HepG2 (cell line): ENCODE results near the gene CSTB. TPM values are rescaled to one million over a fixed set of nuclear protein-coding genes. Genes with fewer than 3 reads are reported as not detected.

Experiments used
- ARNT ChIP-seq: fragments of 450-650 bp; IDR thresholded peaks from 2 replicates; pipeline ENCODE4 v1.6.1; 2017
- CBFB ChIP-seq: sonication (generic); formaldehyde crosslinking; IDR thresholded peaks from 2 replicates; pipeline ENCODE4 v1.4.0; 2020; ENCODE audit warnings: missing genetic modification reagents
- CEBPZ ChIP-seq: IDR thresholded peaks from 2 replicates; pipeline ENCODE4 v1.6.1; 2012; ENCODE audit warnings: low read length, improper control_type of control experiment
- PBX2 ChIP-seq: IDR thresholded peaks from 2 replicates; pipeline ENCODE4 v1.6.1; 2016; ENCODE audit warnings: control low read depth
- PHF21A ChIP-seq: sonication (generic); formaldehyde crosslinking; IDR thresholded peaks from 2 replicates; pipeline ENCODE4 v1.5.0; 2020; ENCODE audit warnings: mild to moderate bottlenecking, missing genetic modification reagents
- PLSCR1 ChIP-seq: sonication (generic); formaldehyde crosslinking; IDR thresholded peaks from 2 replicates; pipeline ENCODE4 v1.5.0; 2020; ENCODE audit warnings: missing genetic modification reagents, mild to moderate bottlenecking, borderline replicate concordance
- PRMT3 ChIP-seq: sonication (generic); formaldehyde crosslinking; IDR thresholded peaks from 2 replicates; pipeline ENCODE4 v1.8.1; 2022; ENCODE audit warnings: low read depth, mild to moderate bottlenecking, moderate library complexity, missing genetic modification reagents, borderline replicate concordance
- SKI ChIP-seq: fragments of 450-650 bp; IDR thresholded peaks from one replicate; pipeline ENCODE4 v1.6.1; 2018; ENCODE audit warnings: mild to moderate bottlenecking; ENCODE audit not compliant: partially characterized antibody
- ZBTB44 ChIP-seq: sonication (generic); formaldehyde crosslinking; IDR thresholded peaks from 2 replicates; pipeline ENCODE4 v1.4.0; 2020; ENCODE audit warnings: missing genetic modification reagents
- ZNF180 ChIP-seq: sonication (generic); formaldehyde crosslinking; IDR thresholded peaks from 2 replicates; pipeline ENCODE4 v1.4.0; 2020; ENCODE audit warnings: low read depth, missing genetic modification reagents, borderline replicate concordance
- ZNF550 ChIP-seq: sonication (generic); formaldehyde crosslinking; IDR thresholded peaks from 2 replicates; pipeline ENCODE4 v1.4.0; 2020; ENCODE audit warnings: mild to moderate bottlenecking, missing genetic modification reagents, borderline replicate concordance
- ZNF646 ChIP-seq: sonication (generic); formaldehyde crosslinking; IDR thresholded peaks from 2 replicates; pipeline ENCODE4 v1.9.0; 2021; ENCODE audit warnings: mild to moderate bottlenecking, missing genetic modification reagents
- ZNF782 ChIP-seq: sonication (generic); formaldehyde crosslinking; IDR thresholded peaks from 2 replicates; pipeline ENCODE4 v1.4.0; 2020; ENCODE audit warnings: missing genetic modification reagents, mild to moderate bottlenecking, borderline replicate concordance
- ZSCAN12 ChIP-seq: sonication (generic); formaldehyde crosslinking; IDR thresholded peaks from 2 replicates; pipeline ENCODE4 v1.9.0; 2021; ENCODE audit warnings: mild to moderate bottlenecking, missing genetic modification reagents
- polyA plus RNA-seq, 8 experiments: library from polyadenylated mRNA; depleted of rRNA in 3 of 8; stranded (reverse) in 7 of 8; unstranded in 1 of 8; fragments of >200 nt; fragmentation: Illumina TruSeq in 4 of 8; extraction: Trizol in 4 of 8; gene quantifications; 2 replicates each; pipeline versions ENCODE4 v1.2.1 to v1.2.3, GENCODE V29; 2011 to 2016; ENCODE audit warnings: low read depth in 4 of 8, missing spikeins in 1 of 8, mixed read lengths in 1 of 8; ENCODE audit not compliant: insufficient read depth in 1 of 8
- total RNA-seq, 5 experiments: library from RNA; depleted of rRNA; stranded (reverse); fragments of >200 nt; fragmentation: Illumina TruSeq; extraction: Trizol; gene quantifications; 2 replicates each; pipeline ENCODE4 v1.2.3, GENCODE V29; 2016; ENCODE audit warnings: low read depth in 1 of 5

The CSTB gene
- total and polyA plus RNA-seq, 2 of the 13 experiments (the other 11 are each of a cell fraction or from before 2014, with no cell fraction given), result 11.7 to 94.1 TPM

- TF ChIP-seq ZNF646 (CRISPR knock-in tag), result peak; percentile 45; the same call in 1 of the 2 replicates
- TF ChIP-seq CBFB (CRISPR knock-in tag), result peak; percentile 77
- TF ChIP-seq ARNT, result no peak
- no peak for TF ChIP-seq PLSCR1 (CRISPR knock-in tag)
- no peak for TF ChIP-seq PBX2
- TF ChIP-seq SKI, result peak; percentile 97
- no peak for TF ChIP-seq CEBPZ
- TF ChIP-seq ZNF180, result no peak
- TF ChIP-seq PHF21A (CRISPR knock-in tag), result peak; percentile 63
- no peak for TF ChIP-seq ZNF782 (CRISPR knock-in tag)
- TF ChIP-seq ZBTB44 (CRISPR knock-in tag), result no peak
- 0 out of 2 replicates have a peak, but pooled peaks have one; percentile 38 for TF ChIP-seq PRMT3 (CRISPR knock-in tag)
- no peak for TF ChIP-seq ZSCAN12 (CRISPR knock-in tag)
- peak; percentile 71; the same call in 1 of the 2 replicates for TF ChIP-seq ZNF550
Observed at GRCh38 chr21:43728467-43729390, 47.4 kb downstream of the CSTB start (continued).
